Motor neuron (in vitro differentiated cells): ENCODE measurements around the gene SLIT1. TPM values are rescaled to one million over a fixed set of nuclear protein-coding genes. Genes with fewer than 3 reads are reported as not detected.

Source experiments
- ATAC-seq, 8 experiments: fragments of 200-7000 bp; cut with Tn5 transposase; replicated peaks in 6 of 8; 2 replicates each; pipeline ENCODE4 v1.8.0; 2021; ENCODE audit warnings: mild to moderate bottlenecking in 8 of 8, moderate library complexity in 8 of 8
- H3K27ac ChIP-seq, 2 donors: fragments of 250-450 bp; sonication (Bioruptor Pico); 2 replicates each; pipeline ENCODE4 v1.9.0; 2021; ENCODE audit warnings: antibody characterized with exemption in 2 of 2, mild to moderate bottlenecking in 2 of 2, moderate library complexity in 1 of 2
- H3K4me1 ChIP-seq, 2 donors: fragments of 250-450 bp; sonication (Bioruptor Pico); replicated peaks in 1 of 2; 2 replicates each; pipeline ENCODE4 v1.6.1; 2021; ENCODE audit warnings: antibody characterized with exemption in 2 of 2, mild to moderate bottlenecking in 2 of 2, moderate library complexity in 1 of 2
- H3K4me3 ChIP-seq, 5 donors: fragments of 250-450 bp; sonication (Bioruptor Pico); 2 replicates each; pipeline ENCODE4 v1.9.0; 2021; ENCODE audit warnings: antibody characterized with exemption in 5 of 5, mild to moderate bottlenecking in 5 of 5, moderate library complexity in 4 of 5
- WGBS, 10 experiments: fragments of 450-650 bp; shearing (Covaris generic); methylation state at CpG; one replicate each; pipeline ENCODE4 v1.0.0; 2022; 5-methylcytosine and 5-hydroxymethylcytosine counted together
- in situ Hi-C, 9 experiments: fragments of 400-800 bp; cut with MboI; loops; one replicate each; pipeline ENCODE4 v1.15.0; 2021; ENCODE audit warnings: low sequenced_read_pairs in 9 of 9, low pct_unique_long_range_greater_than_20kb in 2 of 9; ENCODE audit not compliant: unreplicated experiment in 9 of 9
- total RNA-seq, 8 experiments: library from RNA; unstranded; fragments of 300-600 nt; gene quantifications; 2 replicates each; pipeline versions ENCODE4 v1.2.3 to v1.2.4, GENCODE V29; 2022

The SLIT1 gene
- total RNA-seq, 8 experiments from 2014 or later, result 0.20 to 137 (median 54.2) TPM

GRCh38 chr10:97149079-97149531 lies 36.7 kb downstream of the SLIT1 start:
- 60 to 95% (median 60%) methylated on average over 1 to 4 of the region's 16 CpGs; no CpG with 5 or more reads in 7 of the 10 experiments for WGBS, 10 experiments
- peaks cover 44 to 49% of the 10 kb centered on the region in 2 donors for H3K4me1 ChIP-seq
- ATAC-seq, result peak in 2 of 8 experiments; percentile 29 to 72
- no peak overlapping the region for H3K4me3 ChIP-seq
- in situ Hi-C loops, result no loop called here
- peak overlapping the region; percentile 55 to 83 for H3K27ac ChIP-seq

DNA sequence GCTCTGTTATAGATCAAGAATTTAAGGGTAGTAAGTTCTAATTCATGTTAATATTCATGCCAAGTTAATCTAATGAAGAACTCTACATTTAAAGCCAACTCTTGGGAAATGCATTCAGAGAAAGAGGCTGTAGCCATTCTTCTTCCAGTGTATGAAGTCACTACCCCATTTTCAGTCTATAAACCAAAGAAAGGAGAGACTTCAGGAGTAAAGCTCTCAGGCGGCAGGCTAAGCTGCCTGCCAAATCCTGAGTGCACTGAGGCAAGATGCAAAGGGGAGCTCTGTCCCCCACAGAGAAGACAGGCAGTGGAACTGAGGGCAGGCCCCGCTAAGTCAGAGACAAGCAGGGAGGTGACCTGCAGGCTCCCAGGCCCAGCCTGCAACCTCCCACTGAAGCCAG lies 41.5 kb downstream of the SLIT1 start:
- no peak overlapping the region for H3K27ac ChIP-seq
- peaks cover 29 to 34% of the 10 kb centered on the region in 2 donors for H3K4me1 ChIP-seq
- no peak overlapping the region for H3K4me3 ChIP-seq
- ATAC-seq, result no peak
- WGBS, 10 experiments, result 45 to 80% (median 59%) methylated on average over 1 to 2 of the region's 2 CpGs; no CpG with 5 or more reads in 7 of the 10 experiments
- in situ Hi-C loops, result no loop called here

DNA sequence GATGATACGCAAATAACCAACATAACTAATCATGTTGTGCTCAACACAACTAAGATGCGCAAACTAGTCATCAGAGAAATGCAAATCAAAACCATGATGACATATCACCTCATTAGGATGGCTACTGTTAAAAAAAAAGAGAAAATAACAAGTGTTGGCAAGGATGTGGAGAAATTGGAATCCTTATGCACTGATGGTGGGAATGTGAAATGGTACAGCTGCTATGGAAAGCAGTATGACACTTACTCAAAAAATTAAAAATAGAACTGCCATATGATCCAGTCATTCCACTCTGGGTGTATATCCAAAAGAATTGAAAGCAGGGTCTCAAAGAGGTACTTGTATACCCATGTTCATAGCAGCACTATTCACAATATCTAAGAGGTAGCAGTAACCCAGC lies 42.9 kb downstream of the SLIT1 start:
- in situ Hi-C loops, result no loop called here
- 70 to 100% (median 95%) methylated on average over 1 to 2 of the region's 2 CpGs; no CpG with 5 or more reads in 2 of the 10 experiments for WGBS, 10 experiments
- no peak for ATAC-seq
- H3K4me3 ChIP-seq, result no peak overlapping the region
- peaks cover 35 to 43% of the 10 kb centered on the region in 2 donors for H3K4me1 ChIP-seq
- H3K27ac ChIP-seq, result no peak overlapping the region

DNA sequence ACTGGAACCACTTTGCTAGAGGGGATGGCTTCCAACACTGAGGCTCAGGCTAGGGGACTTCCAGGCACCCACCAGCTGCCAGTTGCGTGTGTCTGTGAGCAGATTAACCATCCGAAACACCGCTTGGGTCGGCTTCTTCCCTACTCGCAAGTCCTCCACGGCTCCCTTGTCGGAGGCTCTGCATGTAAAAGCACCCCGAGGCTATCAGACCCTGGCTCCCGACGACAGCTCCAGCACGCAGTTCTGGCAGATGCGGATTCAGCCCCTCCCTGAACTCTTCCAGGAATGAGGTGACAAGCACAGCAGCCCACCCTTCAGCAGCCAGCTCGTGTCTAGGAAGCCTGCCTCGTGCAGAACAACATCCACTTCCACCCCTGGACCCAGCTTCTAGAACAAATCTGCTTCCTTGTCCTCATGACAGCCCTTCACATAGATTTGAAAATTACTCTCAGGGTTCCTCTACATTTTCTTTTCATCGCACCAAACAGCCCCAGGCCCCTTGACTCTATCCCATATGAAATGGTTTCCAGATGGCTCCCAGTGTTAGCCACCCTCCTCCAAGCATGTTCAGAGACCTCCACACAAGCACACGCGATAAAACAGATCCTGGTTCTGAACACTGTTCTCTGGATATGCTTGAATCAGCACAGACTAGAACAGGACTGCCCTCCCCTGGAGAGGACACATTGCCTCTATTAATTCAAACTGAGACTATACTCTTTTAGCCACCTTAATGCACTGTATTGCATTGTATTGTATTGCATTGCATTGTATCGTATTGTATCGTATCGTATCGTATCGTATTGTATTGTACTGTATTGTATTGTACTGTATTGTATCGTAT lies 44.6 kb downstream of the SLIT1 start:
- Histone ChIP-seq H3K4me3 (no peak overlapping the region), H3K4me1 (peaks cover 44 to 49% of the 10 kb centered on the region in 2 donors), H3K27ac (peak overlapping the region; percentile 56 to 86)
- WGBS, 10 experiments, result 3 to 76% (median 31%) methylated on average over 2 to 16 of the region's 23 CpGs; no CpG with 5 or more reads in 2 of the 10 experiments
- in situ Hi-C loops, result no loop called here
- peak in 7 of 8 experiments; percentile 25 to 89 (median 42) for ATAC-seq

- in situ Hi-C loops, result no loop called here
- peak overlapping the region in 1 of 5 donors; percentile 6 for H3K4me3 ChIP-seq
- peak in 5 of 8 experiments; percentile 63 to 80 (median 79) for ATAC-seq
- H3K27ac ChIP-seq, result peak overlapping the region; percentile 56 to 86
- WGBS, 10 experiments, result 9 to 75% (median 26%) methylated on average over 1 to 9 of the region's 23 CpGs; no CpG with 5 or more reads in 4 of the 10 experiments
- H3K4me1 ChIP-seq, result peaks cover 52 to 58% of the 10 kb centered on the region in 2 donors
These were observed 45.5 kb downstream of the SLIT1 start for GRCh38 chr10:97140049-97140846.

DNA sequence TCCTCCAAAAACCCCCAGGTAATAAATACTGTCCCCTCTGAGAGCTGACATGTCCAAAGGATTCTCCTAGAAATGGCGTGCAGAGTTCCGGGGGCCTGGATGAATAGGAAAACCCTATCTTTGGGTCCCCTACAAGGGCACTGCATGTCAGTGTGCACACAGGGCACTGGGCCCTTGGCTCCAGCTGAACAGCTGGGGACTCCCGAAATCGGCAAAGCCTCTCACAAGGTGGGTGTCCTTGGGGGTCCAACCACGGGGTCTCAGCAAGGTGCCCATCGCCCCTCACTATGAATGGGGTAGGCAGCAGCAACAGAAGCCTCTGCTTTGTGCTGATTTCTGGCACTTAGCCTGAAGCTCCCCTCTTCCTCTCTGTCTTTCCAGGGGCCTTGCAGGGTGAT lies 46.1 kb downstream of the SLIT1 start:
- peak overlapping the region; percentile 29 to 86 for H3K27ac ChIP-seq
- H3K4me1 ChIP-seq, result peaks cover 58 to 64% of the 10 kb centered on the region in 2 donors
- 20 to 92% methylated on average over 1 to 2 of the region's 6 CpGs; no CpG with 5 or more reads in 8 of the 10 experiments for WGBS, 10 experiments
- no peak overlapping the region for H3K4me3 ChIP-seq
- ATAC-seq, result no peak
- in situ Hi-C loops, result no loop called here

DNA sequence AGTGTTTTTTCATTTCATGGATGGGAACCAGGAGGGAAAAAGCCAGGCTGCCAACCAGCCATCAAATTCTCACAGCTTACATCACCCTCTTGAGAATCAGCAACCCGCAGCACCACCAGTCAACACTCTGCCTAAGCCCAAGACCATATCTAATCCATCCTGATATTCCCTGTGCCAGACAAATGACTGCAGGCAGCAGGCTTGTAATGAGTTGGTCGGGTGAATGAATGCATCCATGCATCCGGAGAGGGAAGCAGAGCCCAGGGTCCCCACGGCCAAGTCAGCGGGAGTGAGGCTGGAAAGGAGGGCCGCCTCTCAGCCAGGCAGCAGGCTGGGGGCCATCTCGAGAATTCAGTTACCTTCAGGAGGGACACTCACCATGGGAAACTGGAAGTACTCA lies 46.9 kb downstream of the SLIT1 start:
- WGBS, 10 experiments, result 24 to 79% (median 61%) methylated on average over 1 to 7 of the region's 7 CpGs; no CpG with 5 or more reads in 2 of the 10 experiments
- peak in 2 of 8 experiments; percentile 6 to 14 for ATAC-seq
- in situ Hi-C loops, result no loop called here

DNA sequence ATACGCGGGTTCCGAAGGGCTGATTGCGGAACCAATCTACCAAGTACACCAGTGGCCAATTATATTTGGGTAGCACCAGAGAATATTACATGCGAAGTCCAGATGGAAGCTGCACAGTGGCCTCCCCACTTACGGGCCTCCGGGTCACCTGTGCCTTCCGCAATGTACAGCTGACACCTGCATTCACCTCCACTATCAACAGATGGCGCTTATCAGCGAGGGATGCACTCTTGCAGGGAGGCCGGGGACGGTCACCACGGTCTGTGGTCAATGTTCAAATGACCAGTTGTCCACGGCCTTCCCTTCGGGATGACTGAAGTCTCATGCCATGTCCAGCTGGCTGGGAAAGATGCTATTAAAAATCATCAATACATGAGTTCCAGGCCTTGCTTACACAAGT lies 47.6 kb downstream of the SLIT1 start:
- no peak overlapping the region for H3K27ac ChIP-seq
- H3K4me1 ChIP-seq, result peaks cover 73 to 79% of the 10 kb centered on the region in 2 donors
- WGBS, 10 experiments, result 73 to 100% (median 91%) methylated on average over 4 to 15 of the region's 15 CpGs; no CpG with 5 or more reads in 3 of the 10 experiments
- in situ Hi-C loops, result no loop called here
- no peak for ATAC-seq
- no peak overlapping the region for H3K4me3 ChIP-seq

More for the DNA sequence above, 46.9 kb downstream of the SLIT1 start:
- Histone ChIP-seq H3K4me3 (no peak overlapping the region), H3K4me1 (peaks cover 66 to 72% of the 10 kb centered on the region in 2 donors), H3K27ac (peak overlapping the region in 1 of 2 donors; percentile 86)

DNA sequence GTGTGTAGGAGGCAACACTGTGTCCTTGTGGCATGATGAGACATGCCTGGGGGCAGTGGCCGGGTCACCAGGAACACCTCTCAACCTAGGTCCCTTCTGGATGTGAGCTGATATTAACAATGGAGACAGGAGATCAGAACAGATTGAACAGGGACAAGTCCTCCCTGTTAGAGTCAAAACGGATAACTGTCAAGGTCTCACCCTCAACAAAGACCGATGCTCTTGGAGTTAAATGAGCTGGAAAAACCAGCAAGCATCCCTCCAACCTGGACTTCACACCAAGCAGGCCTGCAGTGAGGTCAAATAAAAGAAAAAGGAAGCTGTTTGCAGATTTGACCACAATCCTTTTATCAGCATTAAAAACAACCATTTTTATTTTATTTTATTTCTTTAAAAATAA lies 49.0 kb downstream of the SLIT1 start:
- Histone ChIP-seq H3K27ac (peak overlapping the region; percentile 48 to 56), H3K4me1 (peaks cover 74 to 86% of the 10 kb centered on the region in 2 donors), H3K4me3 (no peak overlapping the region)
- ATAC-seq, result peak in 2 of 8 experiments; percentile 17 to 25
- in situ Hi-C loops, result no loop called here
- 0 to 55% (median 33%) methylated on average over 1 to 3 of the region's 3 CpGs; no CpG with 5 or more reads in 2 of the 10 experiments for WGBS, 10 experiments

GRCh38 chr10:97135464-97135863 lies 50.3 kb downstream of the SLIT1 start:
- peaks cover 76 to 87% of the 10 kb centered on the region in 2 donors for H3K4me1 ChIP-seq
- WGBS, 10 experiments, result 20 to 100% (median 85%) methylated on average over 1 to 8 of the region's 11 CpGs; no CpG with 5 or more reads in 2 of the 10 experiments
- peak in 1 of 8 experiments; percentile 7 for ATAC-seq

GRCh38 chr10:97134983-97135382 lies 50.8 kb downstream of the SLIT1 start:
- in situ Hi-C loops, result no loop called here
- ATAC-seq, result peak in 2 of 8 experiments; percentile 11 to 12
- H3K27ac ChIP-seq, result peak overlapping the region in 1 of 2 donors; percentile 91
- no peak overlapping the region for H3K4me3 ChIP-seq
- H3K4me1 ChIP-seq, result peaks cover 71 to 83% of the 10 kb centered on the region in 2 donors
- 25 to 91% (median 86%) methylated on average over 2 to 13 of the region's 15 CpGs; no CpG with 5 or more reads in 2 of the 10 experiments for WGBS, 10 experiments

More at GRCh38 chr10:97135464-97135863, 50.3 kb downstream of the SLIT1 start:
- peak overlapping the region in 1 of 2 donors; percentile 91 for H3K27ac ChIP-seq
- H3K4me3 ChIP-seq, result no peak overlapping the region
- in situ Hi-C loops, result no loop called here

- in situ Hi-C loops, result no loop called here
- ATAC-seq, result peak in 5 of 8 experiments; percentile 62 to 85 (median 81)
- WGBS, 10 experiments, result 0 to 100% (median 60%) methylated on average over 1 to 3 of the region's 11 CpGs; no CpG with 5 or more reads in 5 of the 10 experiments
- no peak overlapping the region for H3K4me3 ChIP-seq
- peak overlapping the region; percentile 31 to 91 for H3K27ac ChIP-seq
- peaks cover 71 to 77% of the 10 kb centered on the region in 2 donors for H3K4me1 ChIP-seq
These were observed 51.6 kb downstream of the SLIT1 start for GRCh38 chr10:97134110-97134509.
